COLO668 (cell line): ENCODE data around the gene UBASH3B.

Source experiments
- DNase-seq: peaks from one replicate; lab custom pipeline; 2025; ENCODE audit not compliant: unreplicated experiment; lab: John Stamatoyannopoulos, UW

Gene UBASH3B

GRCh38 chr11:122751292-122752070 is 96.0 kb downstream of the UBASH3B start:
- no peak for DNase-seq

GRCh38 chr11:122754028-122754427 is 98.5 kb downstream of the UBASH3B start:
- no peak for DNase-seq

- DNase-seq, result no peak
Measured at GRCh38 chr11:122754553-122755322, 99.2 kb downstream of the UBASH3B start.

GRCh38 chr11:122755409-122755808 is 99.9 kb downstream of the UBASH3B start:
- no peak for DNase-seq

GRCh38 chr11:122755941-122756340 is 100.4 kb downstream of the UBASH3B start:
- DNase-seq, result no peak

- DNase-seq, result no peak
Measured at GRCh38 chr11:122756417-122756816, 100.9 kb downstream of the UBASH3B start.

- no peak for DNase-seq
Measured at GRCh38 chr11:122757201-122757600, 101.7 kb downstream of the UBASH3B start.

- no peak for DNase-seq
Measured at GRCh38 chr11:122758339-122758738, 102.8 kb downstream of the UBASH3B start.

GRCh38 chr11:122758974-122759373 is 103.5 kb downstream of the UBASH3B start:
- no peak for DNase-seq

- no peak for DNase-seq
Measured at GRCh38 chr11:122763108-122763507, 107.6 kb downstream of the UBASH3B start.

GRCh38 chr11:122764371-122765090 is 109.0 kb downstream of the UBASH3B start:
- no peak for DNase-seq

GRCh38 chr11:122765487-122766131 is 110.1 kb downstream of the UBASH3B start:
- no peak for DNase-seq

- DNase-seq, result no peak
Measured at GRCh38 chr11:122769126-122769780, 113.7 kb downstream of the UBASH3B start.

- no peak for DNase-seq
Measured at GRCh38 chr11:122772945-122773344, 117.4 kb downstream of the UBASH3B start.

- no peak for DNase-seq
Measured at GRCh38 chr11:122773781-122774266, 118.3 kb downstream of the UBASH3B start.

- DNase-seq, result no peak
Measured at GRCh38 chr11:122775675-122776271, 120.3 kb downstream of the UBASH3B start.

- DNase-seq, result no peak
Measured at GRCh38 chr11:122776546-122776945, 121.0 kb downstream of the UBASH3B start.

- DNase-seq, result no peak
Measured at GRCh38 chr11:122777343-122777742, 121.8 kb downstream of the UBASH3B start.

GRCh38 chr11:122778148-122778547 is 122.6 kb downstream of the UBASH3B start:
- DNase-seq, result no peak

GRCh38 chr11:122779047-122779629 is 123.6 kb downstream of the UBASH3B start:
- DNase-seq, result no peak
